ENCODE data around the gene NT5E.

DNA sequence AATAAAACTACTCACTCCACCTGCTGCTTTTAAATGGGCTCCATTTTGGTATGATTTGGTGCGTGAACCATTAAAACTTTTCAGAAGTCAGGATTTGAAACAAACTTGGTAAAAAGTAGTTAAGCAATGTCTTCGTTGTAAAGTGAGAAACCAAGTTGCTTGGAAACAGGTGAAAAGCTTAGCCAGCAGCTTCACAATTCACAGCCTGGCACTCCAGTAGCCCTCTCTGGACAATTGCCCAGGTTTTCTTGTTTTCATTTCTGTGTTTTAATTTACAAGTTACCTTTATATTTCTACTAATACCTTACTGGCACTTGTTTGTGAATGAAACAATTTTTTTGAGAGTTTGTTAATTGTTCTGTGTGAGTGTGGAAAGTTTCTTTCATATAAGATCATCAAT is 12.8 kb downstream of the NT5E start:
- TF ChIP-seq POLR2AphosphoS5 (IDR thresholded peaks at IDR 0.05) = no peak
- TF ChIP-seq, protein P1, sequence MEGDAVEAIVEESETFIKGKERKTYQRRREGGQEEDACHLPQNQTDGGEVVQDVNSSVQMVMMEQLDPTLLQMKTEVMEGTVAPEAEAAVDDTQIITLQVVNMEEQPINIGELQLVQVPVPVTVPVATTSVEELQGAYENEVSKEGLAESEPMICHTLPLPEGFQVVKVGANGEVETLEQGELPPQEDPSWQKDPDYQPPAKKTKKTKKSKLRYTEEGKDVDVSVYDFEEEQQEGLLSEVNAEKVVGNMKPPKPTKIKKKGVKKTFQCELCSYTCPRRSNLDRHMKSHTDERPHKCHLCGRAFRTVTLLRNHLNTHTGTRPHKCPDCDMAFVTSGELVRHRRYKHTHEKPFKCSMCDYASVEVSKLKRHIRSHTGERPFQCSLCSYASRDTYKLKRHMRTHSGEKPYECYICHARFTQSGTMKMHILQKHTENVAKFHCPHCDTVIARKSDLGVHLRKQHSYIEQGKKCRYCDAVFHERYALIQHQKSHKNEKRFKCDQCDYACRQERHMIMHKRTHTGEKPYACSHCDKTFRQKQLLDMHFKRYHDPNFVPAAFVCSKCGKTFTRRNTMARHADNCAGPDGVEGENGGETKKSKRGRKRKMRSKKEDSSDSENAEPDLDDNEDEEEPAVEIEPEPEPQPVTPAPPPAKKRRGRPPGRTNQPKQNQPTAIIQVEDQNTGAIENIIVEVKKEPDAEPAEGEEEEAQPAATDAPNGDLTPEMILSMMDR (IDR thresholded peaks at IDR 0.05) = no peak
